NCI-H2029 (cell line): ENCODE measurements around the gene ADGRF3.
A peak's percentile ranks its signal among the peaks of the same experiment; 100 is the strongest.
"Not testable (repeated sequence)": the region's sequence is repeated elsewhere in the genome, so short reads cannot be mapped to it uniquely, and the experiment has no call there.

Experiments used
- DNase-seq: peaks from one replicate; lab custom pipeline; 2025; lab: John Stamatoyannopoulos, UW

The ADGRF3 gene

GRCh38 chr2:26274058-26274613, 72.5 kb downstream of the ADGRF3 start:
- DNase-seq, result peak; percentile 32

GRCh38 chr2:26273501-26273900, 73.1 kb downstream of the ADGRF3 start:
- DNase-seq, result no peak

- DNase-seq, result no peak
Observed at GRCh38 chr2:26270373-26270772, 76.2 kb downstream of the ADGRF3 start.

DNA sequence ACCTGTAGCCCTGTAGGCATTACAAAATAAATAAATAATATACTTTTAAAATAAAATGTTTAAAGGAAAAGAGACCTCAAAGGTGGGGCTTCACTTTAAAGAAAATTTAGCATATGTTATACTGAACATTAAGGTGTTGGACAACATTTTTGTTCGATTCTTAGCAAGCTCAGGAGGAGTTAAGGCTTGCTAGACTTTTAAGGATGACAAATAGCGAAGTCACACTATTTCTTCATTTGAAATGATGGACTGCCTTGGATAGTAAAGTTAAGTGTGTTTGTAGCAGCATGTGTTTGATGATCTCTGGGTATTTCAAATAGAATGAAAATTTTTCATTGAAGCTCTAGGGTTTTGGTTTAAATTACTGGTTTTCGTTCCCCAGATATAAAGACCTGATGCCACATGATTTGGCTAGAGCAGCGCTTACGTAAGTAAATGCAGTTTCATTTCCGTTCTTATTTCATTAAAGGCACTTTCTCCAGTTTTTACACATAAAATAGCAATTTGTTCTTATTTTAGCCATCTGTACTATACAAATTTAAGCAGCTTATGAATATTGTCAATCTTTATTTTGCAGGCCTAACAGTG, 76.9 kb downstream of the ADGRF3 start:
- no peak for DNase-seq

DNA sequence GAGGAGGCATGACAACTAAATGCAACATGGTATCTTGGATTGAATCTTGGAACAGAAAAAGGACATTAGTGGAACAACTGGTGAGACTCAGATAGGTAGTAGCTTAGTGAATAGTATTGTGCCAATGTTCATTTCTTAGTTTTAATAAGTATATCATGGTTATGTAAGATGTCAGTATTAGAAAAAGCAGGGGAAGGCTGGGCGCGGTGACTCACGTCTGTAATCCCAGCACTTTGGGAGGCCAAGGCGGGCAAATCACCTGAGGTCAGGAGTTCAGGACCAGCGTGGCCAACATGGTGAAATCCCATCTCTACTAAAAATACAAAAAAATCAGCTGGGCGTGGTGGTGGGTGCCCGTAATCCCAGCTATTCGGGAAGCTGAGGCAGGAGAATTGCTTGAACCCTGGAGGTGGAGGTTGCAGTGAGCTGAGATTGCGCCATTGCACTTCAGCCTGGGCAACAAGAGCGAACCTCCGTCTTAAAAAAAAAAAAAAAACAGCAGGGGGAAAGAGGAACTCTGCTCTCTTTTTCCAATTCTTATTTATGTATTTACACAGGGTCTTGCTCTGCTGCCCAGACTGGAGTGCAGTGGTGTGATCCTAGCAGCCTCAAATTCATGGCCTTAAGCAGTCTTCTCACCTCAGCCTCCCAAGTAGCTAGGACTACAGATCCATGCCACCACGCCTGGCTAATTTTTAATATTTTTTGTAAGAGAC, 77.8 kb downstream of the ADGRF3 start:
- not testable (repeated sequence) for DNase-seq

DNA sequence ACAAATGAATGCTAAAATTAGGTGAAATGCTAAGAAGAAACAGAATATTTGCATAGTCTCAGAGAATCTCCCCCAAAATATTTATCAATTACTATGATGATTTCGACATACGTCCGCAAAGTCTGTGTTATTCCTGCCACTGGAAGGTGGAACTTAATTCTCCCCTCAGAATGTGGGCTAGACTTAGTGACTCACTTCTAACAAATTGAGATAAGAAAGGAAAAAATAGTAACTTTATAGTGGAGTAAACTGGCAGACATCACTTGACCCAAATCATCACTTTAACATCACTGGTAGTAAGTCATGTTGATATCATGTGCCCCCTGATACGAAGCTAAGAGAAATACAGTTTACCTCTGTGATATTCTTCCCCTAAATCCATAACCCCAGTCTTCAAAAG, 78.4 kb downstream of the ADGRF3 start:
- no peak for DNase-seq

DNA sequence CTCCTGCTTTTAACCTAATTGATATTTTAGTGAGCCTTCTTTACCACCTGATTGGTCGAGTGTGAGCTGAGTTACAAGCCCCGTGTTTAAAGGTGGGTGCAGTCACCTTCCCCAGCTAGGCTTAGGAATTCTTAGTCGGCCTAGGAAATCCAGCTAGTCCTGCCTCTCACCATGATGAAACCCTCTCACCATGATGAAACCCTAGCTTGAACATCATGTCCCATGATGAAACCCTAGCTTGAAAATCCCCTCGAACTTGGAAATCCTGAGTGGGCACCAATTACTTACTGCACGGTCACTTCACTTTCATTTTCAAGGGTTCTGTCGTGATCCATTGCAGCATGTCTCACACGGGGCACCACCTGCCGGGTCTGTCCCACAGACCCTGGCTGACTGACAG, 87.8 kb downstream of the ADGRF3 start:
- DNase-seq, result not testable (repeated sequence)
